22Rv1 (cell line): ENCODE data around the gene WASHC3.

ENCODE experiments used
- H3K27ac ChIP-seq: fragments of 450-650 bp; 2 replicates; pipeline ENCODE4 v1.5.1; 2017
- CTCF ChIP-seq: fragments of 450-650 bp; IDR thresholded peaks from 2 replicates; pipeline ENCODE4 v1.5.1; 2017; ENCODE audit warnings: mild to moderate bottlenecking
- ZFX ChIP-seq: fragments of 450-650 bp; IDR thresholded peaks from 2 replicates; pipeline ENCODE4 v1.6.1; 2017; ENCODE audit warnings: antibody characterized with exemption, borderline replicate concordance

Gene WASHC3

GRCh38 chr12:101966496-101966895, 95.3 kb downstream of the WASHC3 start:
- TF ChIP-seq ZFX (no peak), CTCF (no peak)
- H3K27ac ChIP-seq: no peak overlapping the region

- TF ChIP-seq ZFX (no peak), CTCF (no peak)
- H3K27ac ChIP-seq: no peak overlapping the region
Observed at GRCh38 chr12:101963697-101964096, 98.1 kb downstream of the WASHC3 start.
